ENCODE measurements around the gene MACO1. TPM values are rescaled to one million over a fixed set of nuclear protein-coding genes. Genes with fewer than 3 reads are reported as not detected.

Gene MACO1
- total RNA-seq, 4 donors from 2014 or later = 25.6 to 31.8 (median 28.7) TPM

GRCh38 chr1:25516686-25517085 is 86.0 kb downstream of the MACO1 start:
- Histone ChIP-seq H3K9me3 (no peaks in the 10 kb centered on the region), H3K27me3 (no peaks in the 10 kb centered on the region), H3K4me3 (replicated peaks in 1 of 3) (no peak overlapping the region), H3K36me3 (no peaks in the 10 kb centered on the region), H3K27ac (no peak overlapping the region), H3K4me1 (no peaks in the 10 kb centered on the region)
- no peak for DNase-seq
- intact Hi-C loops (cut with DNase I) = loop anchor here (5.0 kb wide), 1 partner anchor 229 kb away; no protein-coding TSS in a partner anchor
- TF ChIP-seq POLR2A (IDR thresholded peaks at IDR 0.05) (no peak), CTCF (IDR thresholded peaks at IDR 0.05) (no peak)
- WGBS, 2 donors = 91 to 93% methylated on average over 3 of the region's 3 CpGs

- Histone ChIP-seq H3K4me3 (replicated peaks in 1 of 3) (no peak overlapping the region), H3K27me3 (no peaks in the 10 kb centered on the region)
Measured at GRCh38 chr1:25517476-25518394, 87.0 kb downstream of the MACO1 start.

GRCh38 chr1:25519624-25520023 is 88.9 kb downstream of the MACO1 start:
- Histone ChIP-seq H3K4me3 (replicated peaks in 1 of 3) (no peak overlapping the region), H3K27ac (no peak overlapping the region), H3K9me3 (no peaks in the 10 kb centered on the region), H3K36me3 (no peaks in the 10 kb centered on the region), H3K27me3 (no peaks in the 10 kb centered on the region), H3K4me1 (no peaks in the 10 kb centered on the region)
- DNase-seq = no peak
- 88 to 96% methylated on average over 5 of the region's 5 CpGs for WGBS, 2 donors
- TF ChIP-seq CTCF (IDR thresholded peaks at IDR 0.05) = no peak
- no peak for TF ChIP-seq POLR2A (IDR thresholded peaks at IDR 0.05)
- intact Hi-C loops (cut with DNase I) = loop anchor here (5.0 kb wide), 2 partner anchors 112 to 232 kb away; no protein-coding TSS in a partner anchor

More at GRCh38 chr1:25517476-25518394, 87.0 kb downstream of the MACO1 start:
- no peak overlapping the region for H3K27ac ChIP-seq
- H3K9me3 ChIP-seq = no peaks in the 10 kb centered on the region
- no peak for DNase-seq
- H3K4me1 ChIP-seq = no peaks in the 10 kb centered on the region
- H3K36me3 ChIP-seq = no peaks in the 10 kb centered on the region
- TF ChIP-seq POLR2A (IDR thresholded peaks at IDR 0.05) (no peak), CTCF (IDR thresholded peaks at IDR 0.05) (no peak)
- intact Hi-C loops (cut with DNase I) = loop anchor here (5.0 kb wide), 1 partner anchor 230 kb away; no protein-coding TSS in a partner anchor
- WGBS, 2 donors = 76 to 77% methylated on average over 27 to 32 of the region's 33 CpGs

- H3K36me3 ChIP-seq = no peaks in the 10 kb centered on the region
- WGBS, 2 donors = 3 to 23% methylated on average over 4 of the region's 4 CpGs
- H3K9me3 ChIP-seq = no peaks in the 10 kb centered on the region
- no peak overlapping the region for H3K4me3 ChIP-seq (replicated peaks in 1 of 3)
- TF ChIP-seq CTCF (IDR thresholded peaks at IDR 0.05) (peak; percentile 57 to 81 (median 72)), POLR2A (IDR thresholded peaks at IDR 0.05) (no peak)
- intact Hi-C loops (cut with DNase I) = loop anchor here (5.0 kb wide), 1 partner anchor 113 kb away; no protein-coding TSS in a partner anchor
- no peaks in the 10 kb centered on the region for H3K27me3 ChIP-seq
- H3K4me1 ChIP-seq = no peaks in the 10 kb centered on the region
- DNase-seq = peak; percentile 76 to 80
- H3K27ac ChIP-seq = no peak overlapping the region
Measured at GRCh38 chr1:25520446-25521061, 89.9 kb downstream of the MACO1 start.

Measured in thyroid gland (tissue), 4 donors.